ENCODE measurements around the gene GNL2. TPM values are rescaled to one million over a fixed set of nuclear protein-coding genes. Genes with fewer than 3 reads are reported as not detected.

GNL2 gene
- total RNA-seq, 1 experiment from 2014 or later = 74.7 TPM

DNA sequence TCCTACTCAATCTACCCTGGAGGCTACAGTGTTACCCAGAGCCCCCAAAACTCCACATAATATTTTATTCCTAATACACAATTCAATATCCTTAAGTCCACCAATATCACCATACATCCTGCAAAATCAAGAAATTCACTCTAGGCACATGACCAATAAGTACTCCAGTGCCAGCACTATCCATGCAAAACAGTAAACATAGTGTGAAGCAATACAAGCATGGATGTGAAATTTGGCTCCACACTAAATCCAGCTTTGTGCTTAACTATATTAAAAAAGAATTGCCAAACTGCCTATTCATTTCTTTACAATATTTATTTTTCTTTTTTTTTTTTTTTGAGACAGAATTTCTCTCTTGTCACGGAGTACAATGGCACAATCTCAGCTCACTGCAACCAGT lies 78.2 kb downstream of the GNL2 start:
- Mint-ChIP-seq H3K4me3 (ENCODE audit: low read depth, unreplicated experiment) (no peak overlapping the region), H3K9me3 (ENCODE audit: low read depth, unreplicated experiment) (no peaks in the 10 kb centered on the region), H3K4me1 (ENCODE audit: low read depth, unreplicated experiment) (peaks cover 22% of the 10 kb centered on the region), H3K36me3 (ENCODE audit: insufficient read depth, unreplicated experiment) (peaks cover 28% of the 10 kb centered on the region), H3K27ac (ENCODE audit: unreplicated experiment) (no peak overlapping the region), H3K27me3 (ENCODE audit: unreplicated experiment) (no peaks in the 10 kb centered on the region)
- intact Hi-C loops (cut with micrococcal nuclease; ENCODE audit: unreplicated experiment) = no loop called here
- DNase-seq = no peak
- CTCF ChIA-PET = interaction anchor here (0.6 kb wide), 1 partner anchor 1652 kb away, joined by 4 read pairs; no protein-coding TSS in a partner anchor
- TF ChIP-seq, protein P1, sequence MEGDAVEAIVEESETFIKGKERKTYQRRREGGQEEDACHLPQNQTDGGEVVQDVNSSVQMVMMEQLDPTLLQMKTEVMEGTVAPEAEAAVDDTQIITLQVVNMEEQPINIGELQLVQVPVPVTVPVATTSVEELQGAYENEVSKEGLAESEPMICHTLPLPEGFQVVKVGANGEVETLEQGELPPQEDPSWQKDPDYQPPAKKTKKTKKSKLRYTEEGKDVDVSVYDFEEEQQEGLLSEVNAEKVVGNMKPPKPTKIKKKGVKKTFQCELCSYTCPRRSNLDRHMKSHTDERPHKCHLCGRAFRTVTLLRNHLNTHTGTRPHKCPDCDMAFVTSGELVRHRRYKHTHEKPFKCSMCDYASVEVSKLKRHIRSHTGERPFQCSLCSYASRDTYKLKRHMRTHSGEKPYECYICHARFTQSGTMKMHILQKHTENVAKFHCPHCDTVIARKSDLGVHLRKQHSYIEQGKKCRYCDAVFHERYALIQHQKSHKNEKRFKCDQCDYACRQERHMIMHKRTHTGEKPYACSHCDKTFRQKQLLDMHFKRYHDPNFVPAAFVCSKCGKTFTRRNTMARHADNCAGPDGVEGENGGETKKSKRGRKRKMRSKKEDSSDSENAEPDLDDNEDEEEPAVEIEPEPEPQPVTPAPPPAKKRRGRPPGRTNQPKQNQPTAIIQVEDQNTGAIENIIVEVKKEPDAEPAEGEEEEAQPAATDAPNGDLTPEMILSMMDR (IDR thresholded peaks at IDR 0.05; ENCODE audit: unreplicated experiment) = no peak
- no TSS peak for BruUV-seq (replicated peaks)

Other genes with a start within 250 kb of the GNL2 start
- gene ZC3H12A, start 121.4 kb downstream of the GNL2 start, total RNA-seq (2022) = 64.4 and 94.1 TPM in 2 replicates
- 60.1 and 70.8 TPM in 2 replicates for gene MEAF6, start 81.2 kb downstream of the GNL2 start, total RNA-seq (2022)
- 21.0 and 25.7 TPM in 2 replicates for gene SNIP1, start 41.6 kb downstream of the GNL2 start, total RNA-seq (2022)
- gene DNALI1, start 39.0 kb downstream of the GNL2 start, total RNA-seq (2022) = 4.8 and 5.2 TPM in 2 replicates
- not detected in 2 replicates for gene RSPO1, start 39.0 kb upstream of the GNL2 start, total RNA-seq (2022)
- gene CDCA8, start 96.6 kb upstream of the GNL2 start, total RNA-seq (2022) = 33.2 and 34.5 TPM in 2 replicates
- 7.8 and 10.7 TPM in 2 replicates for gene EPHA10, start 169.2 kb upstream of the GNL2 start, total RNA-seq (2022)
- 28.1 and 28.6 TPM in 2 replicates for gene MANEAL, start 197.9 kb upstream of the GNL2 start, total RNA-seq (2022)
- 41.3 and 43.6 TPM in 2 replicates for gene C1orf122, start 211.9 kb upstream of the GNL2 start, total RNA-seq (2022)
- 18.6 and 18.8 TPM in 2 replicates for gene YRDC, start 212.3 kb upstream of the GNL2 start, total RNA-seq (2022)